Caco-2 (cell line): ENCODE data around the gene HDAC4. TPM values are rescaled to one million over a fixed set of nuclear protein-coding genes. Genes with fewer than 3 reads are reported as not detected.

Experiments used
- BruUV-seq: library from RNA; stranded (reverse); fragments of 400-500 nt; replicated peaks from 2 replicates; lab custom pipeline; 2021; lab: Mats Ljungman, UMichigan
- CTCF ChIA-PET: fragments of 300-600 bp; sonication (Branson Sonifier 250); formaldehyde crosslinking; loops from one replicate; lab custom pipeline; 2022; ENCODE audit warnings: antibody characterized with exemption; lab: Charles Lee
- POLR2A ChIA-PET: fragments of 300-600 bp; sonication (Branson Sonifier 250); formaldehyde crosslinking; loops from one replicate; lab custom pipeline; 2022; ENCODE audit warnings: antibody characterized with exemption; lab: Charles Lee
- DNase-seq, 2 experiments: peaks; one replicate each; pipeline versions ENCODE4 v3.0.0 to v3.0.0-alpha.2; 2020 to 2022
- H3K27me3 ChIP-seq: replicated peaks from 2 replicates; pipeline ENCODE4 v1.6.0; 2011; ENCODE audit warnings: low read length; ENCODE audit not compliant: control insufficient read depth, insufficient read depth
- H3K36me3 ChIP-seq: 2 replicates; pipeline ENCODE4 v1.5.1; 2011; ENCODE audit warnings: low read length; ENCODE audit not compliant: control insufficient read depth, insufficient read depth
- H3K4me1 ChIP-seq: fragments of 250-450 bp; sonication (Bioruptor Pico); 2 replicates; pipeline ENCODE4 v1.5.1; 2020; ENCODE audit warnings: mild to moderate bottlenecking
- H3K4me3 ChIP-seq: 2 replicates; pipeline ENCODE4 v1.5.1; 2011; ENCODE audit warnings: low read depth, mild to moderate bottlenecking, control low read depth, low read length
- H3K9me3 ChIP-seq: fragments of 250-450 bp; sonication (Bioruptor Pico); 2 replicates; pipeline ENCODE4 v1.5.1; 2020; ENCODE audit warnings: mild to moderate bottlenecking, moderate library complexity
- H3K27ac Mint-ChIP-seq: one replicate; pipeline ENCODE4 v1.8.0; 2022; ENCODE audit warnings: mixed read lengths; ENCODE audit not compliant: unreplicated experiment
- H3K27me3 Mint-ChIP-seq: one replicate; pipeline ENCODE4 v1.8.0; 2022; ENCODE audit warnings: mixed read lengths; ENCODE audit not compliant: insufficient read depth, unreplicated experiment
- H3K36me3 Mint-ChIP-seq: one replicate; pipeline ENCODE4 v1.8.0; 2022; ENCODE audit warnings: mild to moderate bottlenecking, mixed read lengths; ENCODE audit not compliant: insufficient read depth, unreplicated experiment
- H3K4me1 Mint-ChIP-seq: one replicate; pipeline ENCODE4 v1.8.0; 2022; ENCODE audit warnings: low read depth, mixed read lengths; ENCODE audit not compliant: unreplicated experiment
- H3K4me3 Mint-ChIP-seq: one replicate; pipeline ENCODE4 v1.8.0; 2022; ENCODE audit warnings: mild to moderate bottlenecking, moderate library complexity, mixed read lengths; ENCODE audit not compliant: unreplicated experiment
- H3K9me3 Mint-ChIP-seq: one replicate; pipeline ENCODE4 v1.8.0; 2022; ENCODE audit warnings: mixed read lengths; ENCODE audit not compliant: unreplicated experiment
- CTCF ChIP-seq, 2 experiments: fragments of 200-600 bp in 1 of 2; IDR thresholded peaks; 1 replicate in 1 of 2; 2 replicates in 1 of 2; pipeline versions ENCODE4 v1.5.1 to v1.8.0; 2011 to 2022; ENCODE audit warnings: antibody characterized with exemption in 1 of 2, control low read depth in 1 of 2, inconsistent platforms in 1 of 2, low read depth in 1 of 2, low read length in 1 of 2, mild to moderate bottlenecking in 1 of 2, moderate library complexity in 1 of 2; ENCODE audit not compliant: insufficient read depth in 1 of 2, severe bottlenecking in 1 of 2, unreplicated experiment in 1 of 2
- intact Hi-C: fragments of 100-400 bp; cut with micrococcal nuclease; formaldehyde crosslinking; loops from one replicate; pipeline ENCODE4 v1.10.0; 2022; ENCODE audit not compliant: unreplicated experiment
- total RNA-seq: library from RNA; stranded (reverse); gene quantifications from 2 replicates; pipeline ENCODE4 v1.2.3, GENCODE V29; 2022

Gene HDAC4
- total RNA-seq, 1 experiment from 2014 or later: 15.5 TPM

- H3K36me3 Mint-ChIP-seq: no peaks in the 10 kb centered on the region
- TF ChIP-seq CTCF (IDR thresholded peaks at IDR 0.05; ENCODE audit: insufficient read depth in 1 of 2, low read depth in 1 of 2, low read length in 1 of 2, severe bottlenecking in 1 of 2, unreplicated experiment in 1 of 2): no peak
- no peak overlapping the region for H3K4me3 Mint-ChIP-seq
- Histone ChIP-seq H3K27me3 (no peaks in the 10 kb centered on the region), H3K4me1 (no peaks in the 10 kb centered on the region), H3K36me3 (no peaks in the 10 kb centered on the region), H3K9me3 (no peaks in the 10 kb centered on the region), H3K4me3 (no peak overlapping the region)
- CTCF ChIA-PET: no interaction called here
- DNase-seq: no peak
- intact Hi-C loops: no loop called here
- H3K4me1 Mint-ChIP-seq: no peaks in the 10 kb centered on the region
- no peaks in the 10 kb centered on the region for H3K27me3 Mint-ChIP-seq
- H3K9me3 Mint-ChIP-seq: no peaks in the 10 kb centered on the region
- POLR2A ChIA-PET: no interaction called here
- no peak overlapping the region for H3K27ac Mint-ChIP-seq
- no TSS peak for BruUV-seq
Measured at GRCh38 chr2:239323447-239323846, 77.4 kb downstream of the HDAC4 start.

GRCh38 chr2:239322416-239323086 is 78.3 kb downstream of the HDAC4 start:
- Mint-ChIP-seq H3K9me3 (no peaks in the 10 kb centered on the region), H3K27me3 (no peaks in the 10 kb centered on the region), H3K4me3 (no peak overlapping the region), H3K36me3 (no peaks in the 10 kb centered on the region), H3K4me1 (no peaks in the 10 kb centered on the region), H3K27ac (no peak overlapping the region)
- Histone ChIP-seq H3K9me3 (no peaks in the 10 kb centered on the region), H3K4me1 (no peaks in the 10 kb centered on the region), H3K36me3 (no peaks in the 10 kb centered on the region), H3K27me3 (no peaks in the 10 kb centered on the region), H3K4me3 (no peak overlapping the region)
- ChIA-PET CTCF (no interaction called here), POLR2A (no interaction called here)
- no peak for TF ChIP-seq CTCF (IDR thresholded peaks at IDR 0.05; ENCODE audit: insufficient read depth in 1 of 2, low read depth in 1 of 2, low read length in 1 of 2, severe bottlenecking in 1 of 2, unreplicated experiment in 1 of 2)
- no peak for DNase-seq
- intact Hi-C loops: no loop called here
- BruUV-seq: no TSS peak

GRCh38 chr2:239321596-239322415 is 79.0 kb downstream of the HDAC4 start:
- no peaks in the 10 kb centered on the region for H3K9me3 ChIP-seq
- no TSS peak for BruUV-seq
- H3K27me3 ChIP-seq: no peaks in the 10 kb centered on the region
- no peak overlapping the region for H3K4me3 ChIP-seq
- no peaks in the 10 kb centered on the region for H3K4me1 ChIP-seq
- no peak overlapping the region for H3K4me3 Mint-ChIP-seq
- no peak for TF ChIP-seq CTCF (IDR thresholded peaks at IDR 0.05; ENCODE audit: insufficient read depth in 1 of 2, low read depth in 1 of 2, low read length in 1 of 2, severe bottlenecking in 1 of 2, unreplicated experiment in 1 of 2)
- ChIA-PET POLR2A (no interaction called here), CTCF (no interaction called here)
- no peaks in the 10 kb centered on the region for H3K27me3 Mint-ChIP-seq
- DNase-seq: no peak
- no peaks in the 10 kb centered on the region for H3K4me1 Mint-ChIP-seq
- H3K36me3 ChIP-seq: no peaks in the 10 kb centered on the region
- H3K36me3 Mint-ChIP-seq: no peaks in the 10 kb centered on the region
- intact Hi-C loops: no loop called here
- no peak overlapping the region for H3K27ac Mint-ChIP-seq
- H3K9me3 Mint-ChIP-seq: no peaks in the 10 kb centered on the region
